Measurements from ENCODE around the gene JAG1. TPM values are rescaled to one million over a fixed set of nuclear protein-coding genes. Genes with fewer than 3 reads are reported as not detected.
A peak's percentile ranks its signal among the peaks of the same experiment; 100 is the strongest.

Gene JAG1
- total RNA-seq (10 to 100 TPM in 7 of 9 donors, 1 to 10 TPM in 2; 7.9 to 22.0 (median 15.7) TPM), polyA plus RNA-seq (1 to 10 TPM; 6.8 to 8.5 (median 7.9) TPM)
- long read RNA-seq, donor 1, full-length matches to known transcripts, result 1 of 1 reads
- long read RNA-seq, donor 1, partial matches to known transcripts, result 0 of 1 reads
- long read RNA-seq, donor 1, other reads (novel, unspliced or antisense), result 0 of 1 reads
- long read RNA-seq, donor 2, result 0 reads
- long read RNA-seq, donor 3, result 0 reads
- long read RNA-seq, donor 4, partial matches to known transcripts, result 1 of 1 reads
- long read RNA-seq, donor 4, other reads (novel, unspliced or antisense), result 0 of 1 reads
- long read RNA-seq, donor 5, full-length matches to known transcripts, result 6 of 7 reads
- long read RNA-seq, donor 5, partial matches to known transcripts, result 0 of 7 reads
- long read RNA-seq, donor 5, other reads (novel, unspliced or antisense), result 1 of 7 reads
- long read RNA-seq, donor 6, partial matches to known transcripts, result 1 of 2 reads
- long read RNA-seq, donor 6, other reads (novel, unspliced or antisense), result 1 of 2 reads
- long read RNA-seq, donor 7, result 0 reads
- long read RNA-seq, donor 8, full-length matches to known transcripts, result 1 of 1 reads
- long read RNA-seq, donor 8, partial matches to known transcripts, result 0 of 1 reads
- long read RNA-seq, donor 8, other reads (novel, unspliced or antisense), result 0 of 1 reads
- long read RNA-seq, donor 9, result 0 reads
- long read RNA-seq, donor 10, result 0 reads

DNA sequence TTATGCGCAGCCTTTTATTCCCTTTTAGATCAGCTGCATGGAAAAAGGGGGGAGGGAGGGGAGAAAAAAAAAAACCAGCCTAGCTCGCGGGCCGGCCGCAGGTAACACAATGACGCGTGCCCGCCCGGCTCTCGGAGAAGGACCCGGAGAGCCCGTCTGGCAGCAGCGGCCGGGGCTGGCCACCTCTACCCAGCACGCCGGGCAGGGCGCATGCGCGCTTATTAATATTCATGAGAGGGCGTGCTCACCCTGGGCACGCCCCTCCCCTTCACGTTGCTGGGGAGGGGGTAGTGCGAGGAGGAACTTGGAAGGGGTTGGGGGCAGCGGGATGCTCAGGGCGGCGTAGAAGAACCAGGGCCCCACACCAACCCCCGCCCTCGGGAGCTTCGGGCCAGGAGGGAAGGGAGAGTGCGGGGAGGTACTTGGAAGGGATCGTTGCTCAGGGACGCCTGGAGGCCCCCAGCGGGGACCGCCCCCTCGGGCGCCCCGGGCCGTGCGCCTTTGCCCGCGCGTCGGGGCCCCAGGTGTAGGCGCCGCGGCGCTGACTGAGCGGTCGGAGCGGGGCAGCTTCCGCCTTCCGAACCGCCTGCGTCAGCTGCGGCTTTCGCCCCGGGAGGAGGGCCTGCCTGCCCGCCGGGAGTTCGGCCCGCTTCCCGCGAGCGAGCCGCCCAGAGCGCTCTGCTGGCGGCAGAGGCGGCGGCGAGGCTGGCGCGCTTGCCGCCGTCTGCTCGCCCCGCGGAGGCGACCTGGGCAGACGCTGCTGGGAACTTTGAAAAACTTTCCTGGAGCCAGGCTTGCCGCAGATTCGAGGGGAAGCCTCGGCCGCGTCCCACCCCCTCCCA is at the start of gene JAG1:
Gene JAG1 (minus strand): TSS at position 158 of the 842 bp plus-strand sequence. CDS start 469 bp downstream, outside the sequence.
- Histone ChIP-seq H3K4me3 (peak within 1 kb of the TSS; percentile 43 to 75 (median 63)), H3K27me3 (no peaks in the 10 kb centered on the region), H3K9me3 (replicated peaks in 1 of 3) (no peaks in the 10 kb centered on the region), H3K4me1 (replicated peaks in 1 of 2) (peaks cover 12 to 13% of the 10 kb centered on the region in 2 donors), H3K36me3 (replicated peaks in 1 of 2) (no peaks in the 10 kb centered on the region), H3K27ac (peak within 1 kb of the TSS; percentile 52 to 97 (median 87))
- WGBS, 4 donors, result 0 to 1% (median 0%) methylated on average over 19 to 84 of the region's 84 CpGs
- peak; percentile 73 to 89 for TF ChIP-seq POLR2A (IDR thresholded peaks at IDR 0.05)
- TF ChIP-seq, protein P1, sequence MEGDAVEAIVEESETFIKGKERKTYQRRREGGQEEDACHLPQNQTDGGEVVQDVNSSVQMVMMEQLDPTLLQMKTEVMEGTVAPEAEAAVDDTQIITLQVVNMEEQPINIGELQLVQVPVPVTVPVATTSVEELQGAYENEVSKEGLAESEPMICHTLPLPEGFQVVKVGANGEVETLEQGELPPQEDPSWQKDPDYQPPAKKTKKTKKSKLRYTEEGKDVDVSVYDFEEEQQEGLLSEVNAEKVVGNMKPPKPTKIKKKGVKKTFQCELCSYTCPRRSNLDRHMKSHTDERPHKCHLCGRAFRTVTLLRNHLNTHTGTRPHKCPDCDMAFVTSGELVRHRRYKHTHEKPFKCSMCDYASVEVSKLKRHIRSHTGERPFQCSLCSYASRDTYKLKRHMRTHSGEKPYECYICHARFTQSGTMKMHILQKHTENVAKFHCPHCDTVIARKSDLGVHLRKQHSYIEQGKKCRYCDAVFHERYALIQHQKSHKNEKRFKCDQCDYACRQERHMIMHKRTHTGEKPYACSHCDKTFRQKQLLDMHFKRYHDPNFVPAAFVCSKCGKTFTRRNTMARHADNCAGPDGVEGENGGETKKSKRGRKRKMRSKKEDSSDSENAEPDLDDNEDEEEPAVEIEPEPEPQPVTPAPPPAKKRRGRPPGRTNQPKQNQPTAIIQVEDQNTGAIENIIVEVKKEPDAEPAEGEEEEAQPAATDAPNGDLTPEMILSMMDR (IDR thresholded peaks at IDR 0.05), result no peak
- peak; percentile 93 to 96 (median 95) for DNase-seq
- intact Hi-C loops (cut with DNase I), result loop anchor here in 1 of 2 donors (10.0 kb wide), 1 partner anchor 601 kb away; no protein-coding TSS in a partner anchor

DNA sequence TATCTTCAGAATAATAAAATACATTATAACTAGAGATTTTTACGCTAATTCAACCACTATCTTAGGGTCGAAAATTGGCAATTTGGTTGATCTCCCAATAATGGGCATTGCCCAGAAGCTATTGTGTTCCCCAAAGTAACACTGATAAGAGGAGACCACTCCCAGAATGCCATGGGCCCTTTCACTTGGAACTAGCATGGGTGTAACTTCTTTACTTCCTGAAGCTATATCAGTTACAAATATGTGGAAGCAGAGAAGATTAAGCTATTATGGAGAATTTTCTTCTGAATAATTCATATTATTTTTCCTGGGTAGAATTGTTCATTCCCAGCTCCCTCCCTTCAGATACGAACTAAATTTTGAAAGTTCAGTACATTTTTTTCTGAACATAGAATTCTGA is 48.2 kb upstream of the JAG1 start:
- no peak overlapping the region for H3K4me3 ChIP-seq
- WGBS, 4 donors, result 66 to 79% (median 73%) methylated on average over 3 of the region's 3 CpGs
- H3K4me1 ChIP-seq (replicated peaks in 1 of 2), result no peaks in the 10 kb centered on the region
- intact Hi-C loops (cut with DNase I), result no loop called here
- TF ChIP-seq, protein P1 (IDR thresholded peaks at IDR 0.05), result no peak
- no peak for TF ChIP-seq POLR2A (IDR thresholded peaks at IDR 0.05)
- H3K27me3 ChIP-seq, result no peaks in the 10 kb centered on the region
- H3K27ac ChIP-seq, result no peak overlapping the region
- no peaks in the 10 kb centered on the region for H3K9me3 ChIP-seq (replicated peaks in 1 of 3)
- no peak for DNase-seq
- H3K36me3 ChIP-seq (replicated peaks in 1 of 2), result no peaks in the 10 kb centered on the region

DNA sequence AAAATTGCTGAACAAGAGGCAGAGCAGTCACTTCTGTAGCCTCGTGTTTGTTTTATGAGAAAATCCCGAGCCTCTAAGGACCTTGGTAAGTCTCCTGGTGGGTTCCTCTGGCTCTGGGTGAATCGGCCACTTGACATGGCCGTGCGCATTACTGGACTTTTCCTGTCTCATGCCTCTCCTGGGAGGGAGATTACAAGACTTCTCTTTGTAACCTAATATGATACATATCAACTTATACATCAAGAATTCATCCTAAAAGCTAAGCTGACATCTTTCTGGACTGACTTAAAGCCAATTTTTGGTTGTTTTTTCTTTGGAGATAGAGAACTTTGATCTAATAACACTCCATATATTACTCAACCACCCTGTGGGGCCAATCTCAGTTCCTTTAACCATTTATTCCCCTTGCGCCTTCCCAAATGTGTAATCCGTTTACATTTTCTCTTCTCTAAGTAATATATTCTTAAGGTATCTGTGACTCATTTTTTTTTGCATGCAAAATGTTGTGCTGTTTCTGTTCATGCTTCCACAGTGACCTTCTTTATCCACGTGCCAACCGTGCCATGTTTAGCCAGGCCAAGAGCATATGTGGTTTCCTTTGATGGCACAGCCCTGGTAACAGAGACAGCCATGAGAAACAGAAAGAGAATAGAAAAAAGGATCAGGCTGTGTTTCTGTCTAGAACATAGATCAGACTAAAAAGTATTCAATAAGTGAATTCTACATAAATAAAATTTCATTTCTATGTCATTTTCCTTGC is 47.5 kb upstream of the JAG1 start:
- intact Hi-C loops (cut with DNase I), result no loop called here
- Histone ChIP-seq H3K9me3 (replicated peaks in 1 of 3) (no peaks in the 10 kb centered on the region), H3K36me3 (replicated peaks in 1 of 2) (no peaks in the 10 kb centered on the region), H3K4me3 (no peak overlapping the region), H3K4me1 (replicated peaks in 1 of 2) (no peaks in the 10 kb centered on the region), H3K27me3 (no peaks in the 10 kb centered on the region), H3K27ac (no peak overlapping the region)
- no peak for TF ChIP-seq POLR2A (IDR thresholded peaks at IDR 0.05)
- TF ChIP-seq, protein P1 (IDR thresholded peaks at IDR 0.05), result no peak
- DNase-seq, result no peak
- WGBS, 4 donors, result 72 to 82% (median 77%) methylated on average over 9 of the region's 9 CpGs
